Left lung (tissue), 10 donors: ENCODE results near the gene CDH13. TPM values are rescaled to one million over a fixed set of nuclear protein-coding genes. Genes with fewer than 3 reads are reported as not detected.

Source experiments
- ATAC-seq: fragments of 200-7000 bp; cut with Tn5 transposase; one replicate; pipeline ENCODE4 v1.9.1; 2020; ENCODE audit warnings: moderate library complexity
- DNase-seq, 4 donors: peaks; one replicate each; pipeline ENCODE4 v3.0.0-alpha.2; 2013 to 2020
- H3K27ac ChIP-seq, 2 donors: fragments of 200-600 bp; sonication (generic) in 1 of 2; one replicate each; pipeline versions ENCODE4 v1.5.0 to v1.8.0; 2020 to 2021
- H3K27me3 ChIP-seq, 2 donors: fragments of 200-600 bp; sonication (generic) in 1 of 2; one replicate each; pipeline versions ENCODE4 v1.5.0 to v1.8.0; 2020 to 2021
- H3K36me3 ChIP-seq, 2 donors: fragments of 200-600 bp; sonication (generic) in 1 of 2; one replicate each; pipeline versions ENCODE4 v1.5.0 to v1.8.0; 2020 to 2021
- H3K4me1 ChIP-seq, 2 donors: fragments of 200-600 bp; one replicate each; pipeline ENCODE4 v1.8.0; 2021
- H3K4me3 ChIP-seq, 2 donors: fragments of 200-600 bp; sonication (generic) in 1 of 2; one replicate each; pipeline versions ENCODE4 v1.5.0 to v1.8.0; 2020 to 2021; ENCODE audit warnings: mild to moderate bottlenecking in 1 of 2
- H3K9me3 ChIP-seq, 2 donors: fragments of 200-600 bp; sonication (generic) in 1 of 2; one replicate each; pipeline versions ENCODE4 v1.5.0 to v1.8.0; 2020 to 2021
- intact Hi-C, 2 donors: fragments of 100-400 bp; cut with DNase I; formaldehyde crosslinking; loops; one replicate each; pipeline versions ENCODE4 v1.11.2 to v1.14.2; 2022
- polyA plus RNA-seq, 6 donors: library from polyadenylated mRNA; unstranded; fragments of 120-200 nt; gene quantifications; one replicate each; pipeline ENCODE4 v1.2.1, GENCODE V29; 2013; ENCODE audit not compliant: insufficient read length in 6 of 6
- total RNA-seq, 2 donors: library from RNA; stranded (reverse); fragmentation: NEBNext Ultra II Directional; extraction: Animal tissue kit (Norgen Biotek cat#: 25700); gene quantifications; one replicate each; pipeline ENCODE4 v1.2.1, GENCODE V29; 2021
- TF ChIP-seq, protein P1 (sequence below), 2 donors: fragments of 200-600 bp; sonication (generic) in 1 of 2; IDR thresholded peaks; one replicate each; pipeline versions ENCODE4 v1.5.0 to v1.8.0; 2021; ENCODE audit warnings: antibody characterized with exemption in 2 of 2
- donor health status: DM: no; HTN: yes; CAD: no.
- donor health status: DM: no; HTN: no; CAD: no.

The CDH13 gene
- total and polyA plus RNA-seq, 8 donors: 2.7 to 20.3 (median 3.2) TPM

DNA sequence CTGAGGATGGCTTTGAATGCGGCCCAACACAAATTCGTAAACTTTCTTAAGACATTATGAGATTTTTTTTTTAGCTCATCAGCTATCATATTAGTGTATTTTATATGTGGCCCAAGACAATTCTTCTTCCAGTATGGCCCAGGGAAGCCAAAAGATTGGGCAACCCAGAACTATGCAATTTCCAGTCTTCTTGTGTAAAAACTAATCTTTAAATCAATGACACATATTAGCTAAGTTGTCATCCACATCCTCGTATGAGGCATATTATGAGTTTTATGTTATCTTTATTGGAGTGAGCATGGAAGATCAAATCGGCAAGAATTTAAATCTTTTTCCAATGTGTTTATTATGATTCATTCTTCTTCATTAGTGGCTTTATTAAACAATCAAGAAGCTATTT is 982.4 kb downstream of the CDH13 start:
- no peak for DNase-seq
- H3K4me1 ChIP-seq: no peaks in the 10 kb centered on the region
- intact Hi-C loops: no loop called here
- H3K27ac ChIP-seq: no peak overlapping the region
- TF ChIP-seq, protein P1, sequence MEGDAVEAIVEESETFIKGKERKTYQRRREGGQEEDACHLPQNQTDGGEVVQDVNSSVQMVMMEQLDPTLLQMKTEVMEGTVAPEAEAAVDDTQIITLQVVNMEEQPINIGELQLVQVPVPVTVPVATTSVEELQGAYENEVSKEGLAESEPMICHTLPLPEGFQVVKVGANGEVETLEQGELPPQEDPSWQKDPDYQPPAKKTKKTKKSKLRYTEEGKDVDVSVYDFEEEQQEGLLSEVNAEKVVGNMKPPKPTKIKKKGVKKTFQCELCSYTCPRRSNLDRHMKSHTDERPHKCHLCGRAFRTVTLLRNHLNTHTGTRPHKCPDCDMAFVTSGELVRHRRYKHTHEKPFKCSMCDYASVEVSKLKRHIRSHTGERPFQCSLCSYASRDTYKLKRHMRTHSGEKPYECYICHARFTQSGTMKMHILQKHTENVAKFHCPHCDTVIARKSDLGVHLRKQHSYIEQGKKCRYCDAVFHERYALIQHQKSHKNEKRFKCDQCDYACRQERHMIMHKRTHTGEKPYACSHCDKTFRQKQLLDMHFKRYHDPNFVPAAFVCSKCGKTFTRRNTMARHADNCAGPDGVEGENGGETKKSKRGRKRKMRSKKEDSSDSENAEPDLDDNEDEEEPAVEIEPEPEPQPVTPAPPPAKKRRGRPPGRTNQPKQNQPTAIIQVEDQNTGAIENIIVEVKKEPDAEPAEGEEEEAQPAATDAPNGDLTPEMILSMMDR (IDR thresholded peaks at IDR 0.05): no peak
- H3K36me3 ChIP-seq: no peaks in the 10 kb centered on the region
- no peaks in the 10 kb centered on the region for H3K9me3 ChIP-seq
- H3K27me3 ChIP-seq: no peaks in the 10 kb centered on the region
- H3K4me3 ChIP-seq: no peak overlapping the region
- ATAC-seq: no peak

DNA sequence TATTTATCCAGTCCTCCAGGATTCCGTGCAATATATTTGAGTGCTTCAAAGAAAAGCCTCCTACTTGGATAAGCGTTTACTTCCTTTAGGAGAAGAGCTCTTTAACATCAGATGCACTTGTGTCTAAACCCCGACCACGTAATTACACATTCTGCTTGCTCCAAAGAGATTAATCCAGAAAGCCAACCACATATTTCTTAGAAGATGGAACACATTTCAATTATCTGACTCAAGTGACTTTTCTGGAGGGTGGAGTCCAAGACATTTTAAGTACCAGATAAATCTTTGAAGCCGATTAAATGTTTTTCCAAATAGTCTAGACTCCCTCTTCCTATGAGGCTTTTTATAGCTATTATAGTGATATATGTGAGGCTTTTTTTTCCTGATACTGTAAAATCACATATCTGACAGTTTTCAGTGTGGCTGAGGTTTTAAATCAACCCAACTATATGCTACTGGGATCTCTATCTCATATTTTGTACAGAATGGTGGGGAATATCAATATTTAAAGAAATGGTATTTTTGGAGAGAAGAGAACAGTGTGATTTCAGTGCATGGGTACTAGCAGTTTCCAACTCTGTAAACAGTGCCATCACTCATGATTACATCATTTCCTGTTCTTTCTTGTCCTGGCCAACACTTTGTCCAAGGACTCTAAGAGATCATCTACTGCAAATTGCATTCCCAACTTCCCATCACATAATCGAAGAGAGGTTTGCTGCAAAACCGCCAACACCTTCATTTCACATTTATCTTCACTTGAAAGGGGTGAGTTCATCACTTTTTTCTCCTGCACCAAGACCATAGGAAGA is 988.6 kb downstream of the CDH13 start:
- Histone ChIP-seq H3K4me1 (no peaks in the 10 kb centered on the region), H3K27ac (no peak overlapping the region), H3K27me3 (no peaks in the 10 kb centered on the region), H3K9me3 (no peaks in the 10 kb centered on the region), H3K36me3 (no peaks in the 10 kb centered on the region), H3K4me3 (no peak overlapping the region)
- TF ChIP-seq, protein P1 (IDR thresholded peaks at IDR 0.05): no peak
- intact Hi-C loops: no loop called here
- no peak for DNase-seq
- ATAC-seq: no peak

DNA sequence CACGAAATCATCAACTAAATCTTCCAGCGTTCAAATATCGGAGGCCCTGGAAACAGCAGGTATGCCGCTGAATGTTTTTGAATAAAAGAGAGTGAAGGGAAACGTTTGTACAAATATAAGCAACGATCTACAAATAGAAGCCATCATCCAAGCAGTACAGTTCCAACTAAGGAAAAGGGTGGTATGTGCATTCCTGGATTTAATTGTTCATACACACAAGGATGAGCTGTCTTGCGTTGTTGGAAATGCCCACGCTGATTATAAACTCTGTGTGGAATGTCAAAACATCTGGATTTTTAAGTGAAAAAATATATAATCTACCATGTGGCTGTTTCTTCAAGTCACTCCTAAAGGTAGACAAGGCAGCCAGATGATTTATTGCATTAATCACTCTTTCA is 989.2 kb downstream of the CDH13 start:
- ATAC-seq (no peak), DNase-seq (no peak)
- Histone ChIP-seq H3K4me3 (no peak overlapping the region), H3K27ac (no peak overlapping the region), H3K4me1 (no peaks in the 10 kb centered on the region), H3K9me3 (no peaks in the 10 kb centered on the region), H3K27me3 (no peaks in the 10 kb centered on the region), H3K36me3 (no peaks in the 10 kb centered on the region)
- intact Hi-C loops: no loop called here
- TF ChIP-seq, protein P1 (IDR thresholded peaks at IDR 0.05): no peak

DNA sequence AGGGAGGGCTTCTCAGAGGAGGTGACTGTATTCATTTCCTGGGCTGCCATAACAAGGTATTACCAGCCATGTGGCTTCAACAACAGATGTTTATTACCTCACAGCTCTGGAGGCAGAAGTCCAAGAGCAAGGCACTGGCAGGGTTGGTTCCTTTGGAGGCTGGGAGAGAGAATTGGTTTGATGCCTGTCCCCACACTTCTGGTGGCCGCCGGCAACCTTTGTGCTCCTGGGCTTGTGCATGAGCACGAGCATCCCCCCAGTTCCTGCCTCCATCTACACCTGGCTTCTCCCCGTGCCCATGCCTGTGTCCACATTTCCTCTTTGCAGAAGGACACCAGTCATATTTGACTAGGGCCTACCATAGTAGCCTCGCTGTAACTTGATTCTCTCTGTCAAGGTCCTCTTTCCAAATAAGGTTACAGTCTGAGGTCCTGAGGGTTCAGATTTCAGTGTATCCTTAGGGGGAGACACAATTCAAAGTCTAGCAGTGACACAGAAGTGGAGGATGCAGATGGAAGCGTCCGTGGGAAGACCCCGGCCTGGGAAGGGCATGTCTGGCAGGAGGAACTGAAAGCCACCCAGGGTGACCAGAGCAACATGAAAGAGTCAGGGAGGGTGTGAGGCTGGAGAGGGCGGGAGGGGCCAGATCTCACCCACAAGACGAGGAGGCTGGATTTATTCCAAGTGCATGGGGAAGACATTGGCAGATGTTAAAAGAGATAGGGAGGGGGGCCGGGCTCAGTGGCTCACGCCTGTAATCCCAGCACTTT is 992.8 kb downstream of the CDH13 start:
- ATAC-seq (no peak), DNase-seq (no peak)
- Histone ChIP-seq H3K27me3 (no peaks in the 10 kb centered on the region), H3K4me1 (no peaks in the 10 kb centered on the region), H3K36me3 (no peaks in the 10 kb centered on the region), H3K27ac (no peak overlapping the region), H3K9me3 (no peaks in the 10 kb centered on the region), H3K4me3 (no peak overlapping the region)
- intact Hi-C loops: no loop called here
- TF ChIP-seq, protein P1 (IDR thresholded peaks at IDR 0.05): no peak

DNA sequence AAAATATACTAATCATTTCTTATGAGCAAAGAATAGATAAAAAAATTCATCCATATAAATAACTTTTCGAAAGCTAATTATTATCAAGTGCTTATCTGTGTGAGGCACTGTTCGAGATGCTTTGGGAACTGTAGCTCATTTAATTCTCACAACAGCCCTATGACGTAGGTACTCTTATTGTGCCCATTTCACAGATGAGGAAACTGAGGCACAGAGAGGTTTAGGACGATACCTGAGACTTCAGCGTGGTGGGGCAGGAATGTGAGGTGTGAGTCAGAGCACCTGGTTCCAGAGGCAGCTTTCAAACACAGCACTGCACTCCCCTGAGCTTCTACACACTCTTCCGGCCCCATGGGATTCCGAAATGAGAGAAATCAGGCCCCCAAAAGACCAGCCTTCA is 995.2 kb downstream of the CDH13 start:
- Histone ChIP-seq H3K9me3 (no peaks in the 10 kb centered on the region), H3K36me3 (no peaks in the 10 kb centered on the region), H3K27ac (no peak overlapping the region), H3K4me3 (no peak overlapping the region), H3K4me1 (no peaks in the 10 kb centered on the region), H3K27me3 (no peaks in the 10 kb centered on the region)
- intact Hi-C loops: no loop called here
- TF ChIP-seq, protein P1 (IDR thresholded peaks at IDR 0.05): no peak
- ATAC-seq (no peak), DNase-seq (no peak)
